ENCODE data around the gene ARHGEF25. TPM values are rescaled to one million over a fixed set of nuclear protein-coding genes. Genes with fewer than 3 reads are reported as not detected.
"Not testable (repeated sequence)": the region's sequence is repeated elsewhere in the genome, so short reads cannot be mapped to it uniquely, and the experiment has no call there.

Gene ARHGEF25
- 0.60 and 1.5 TPM in 2 replicates for total RNA-seq

- peaks cover 41% of the 10 kb centered on the region for H3K27me3 Mint-ChIP-seq (ENCODE audit: insufficient read depth)
- no peaks in the 10 kb centered on the region for H3K9me3 Mint-ChIP-seq
- H3K36me3 Mint-ChIP-seq (ENCODE audit: low read depth) = peaks cover 2% of the 10 kb centered on the region
- H3K4me1 Mint-ChIP-seq (ENCODE audit: low read depth) = peaks cover 5% of the 10 kb centered on the region
- H3K27ac Mint-ChIP-seq = peak within 1 kb of the TSS; percentile 43
- peak within 1 kb of the TSS; percentile 75 for H3K4me3 Mint-ChIP-seq
- intact Hi-C loops (cut with micrococcal nuclease) = loop anchor here (1.0 to 5.0 kb wide), 3 partner anchors 10 to 131 kb away; partner anchors contain the start of gene KIF5A
- DNase-seq (ENCODE audit: low spot score) = no peak
Observed at GRCh38 chr12:57611108-57611826, at the start of gene ARHGEF25. ARHGEF25 (plus strand) TSS chr12:57611435; CDS start chr12:57611895, 460 bp downstream.

DNA sequence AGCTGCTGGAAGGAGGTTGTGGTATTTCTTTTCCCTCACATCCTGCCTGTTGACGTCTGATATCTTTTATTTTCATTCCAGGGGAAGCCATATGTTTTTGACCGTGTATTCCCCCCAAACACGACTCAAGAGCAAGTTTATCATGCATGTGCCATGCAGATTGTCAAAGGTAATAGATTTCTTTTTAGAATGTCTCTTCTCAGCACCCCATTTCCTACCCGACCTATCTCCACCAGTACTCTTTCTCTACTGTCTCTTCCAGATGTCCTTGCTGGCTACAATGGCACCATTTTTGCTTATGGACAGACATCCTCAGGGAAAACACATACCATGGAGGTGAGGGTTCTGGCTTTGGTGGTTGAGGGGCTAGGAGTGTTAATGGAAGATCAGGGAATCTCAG is 47.9 kb upstream of the ARHGEF25 start:
- Mint-ChIP-seq H3K27ac (no peak overlapping the region), H3K9me3 (no peaks in the 10 kb centered on the region), H3K36me3 (ENCODE audit: low read depth) (no peaks in the 10 kb centered on the region), H3K4me1 (ENCODE audit: low read depth) (no peaks in the 10 kb centered on the region), H3K4me3 (no peak overlapping the region), H3K27me3 (ENCODE audit: insufficient read depth) (peaks cover 12% of the 10 kb centered on the region)
- intact Hi-C loops (cut with micrococcal nuclease) = no loop called here
- DNase-seq (ENCODE audit: low spot score) = no peak

GRCh38 chr12:57564178-57564740 is 47.0 kb upstream of the ARHGEF25 start:
- Mint-ChIP-seq H3K36me3 (ENCODE audit: low read depth) (no peaks in the 10 kb centered on the region), H3K27me3 (ENCODE audit: insufficient read depth) (peaks cover 12% of the 10 kb centered on the region), H3K4me3 (no peak overlapping the region), H3K9me3 (no peaks in the 10 kb centered on the region), H3K4me1 (ENCODE audit: low read depth) (no peaks in the 10 kb centered on the region), H3K27ac (no peak overlapping the region)
- DNase-seq (ENCODE audit: low spot score) = no peak
- intact Hi-C loops (cut with micrococcal nuclease) = no loop called here

GRCh38 chr12:57568838-57569237 is 42.4 kb upstream of the ARHGEF25 start:
- intact Hi-C loops (cut with micrococcal nuclease) = no loop called here
- Mint-ChIP-seq H3K4me1 (ENCODE audit: low read depth) (no peaks in the 10 kb centered on the region), H3K4me3 (no peak overlapping the region), H3K27me3 (ENCODE audit: insufficient read depth) (peaks cover 3% of the 10 kb centered on the region), H3K36me3 (ENCODE audit: low read depth) (no peaks in the 10 kb centered on the region), H3K9me3 (no peaks in the 10 kb centered on the region), H3K27ac (no peak overlapping the region)
- no peak for DNase-seq (ENCODE audit: low spot score)

DNA sequence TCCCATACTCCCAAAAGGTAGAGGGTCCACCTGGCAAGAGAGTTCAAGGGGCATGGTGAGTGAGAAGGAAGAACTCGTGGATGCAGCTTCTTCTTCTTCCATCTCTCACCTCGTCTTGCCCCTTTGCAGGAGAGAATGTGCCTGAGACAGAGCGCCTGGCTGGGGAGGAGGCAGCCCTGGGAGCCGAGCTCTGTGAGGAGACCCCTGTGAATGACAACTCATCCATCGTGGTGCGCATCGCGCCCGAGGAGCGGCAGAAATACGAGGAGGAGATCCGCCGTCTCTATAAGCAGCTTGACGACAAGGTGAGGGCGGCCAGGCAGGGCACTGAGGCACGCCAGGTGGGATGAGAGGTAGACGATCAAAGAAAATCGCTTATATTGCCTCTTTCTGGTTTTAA is 41.4 kb upstream of the ARHGEF25 start:
- no peak overlapping the region for H3K27ac Mint-ChIP-seq
- no peaks in the 10 kb centered on the region for H3K4me1 Mint-ChIP-seq (ENCODE audit: low read depth)
- H3K27me3 Mint-ChIP-seq (ENCODE audit: insufficient read depth) = peaks cover under 1% of the 10 kb centered on the region

GRCh38 chr12:57570438-57570837 is 40.8 kb upstream of the ARHGEF25 start:
- intact Hi-C loops (cut with micrococcal nuclease); DNase-seq (ENCODE audit: low spot score); H3K27ac Mint-ChIP-seq; H3K4me3 Mint-ChIP-seq; H3K27me3 Mint-ChIP-seq (ENCODE audit: insufficient read depth); H3K9me3 Mint-ChIP-seq; H3K36me3 Mint-ChIP-seq (ENCODE audit: low read depth); H3K4me1 Mint-ChIP-seq (ENCODE audit: low read depth): not testable (repeated sequence)

More for the DNA sequence above, 41.4 kb upstream of the ARHGEF25 start:
- Mint-ChIP-seq H3K36me3 (ENCODE audit: low read depth) (no peaks in the 10 kb centered on the region), H3K9me3 (no peaks in the 10 kb centered on the region), H3K4me3 (no peak overlapping the region)
- DNase-seq (ENCODE audit: low spot score) = no peak
- intact Hi-C loops (cut with micrococcal nuclease) = no loop called here

DNA sequence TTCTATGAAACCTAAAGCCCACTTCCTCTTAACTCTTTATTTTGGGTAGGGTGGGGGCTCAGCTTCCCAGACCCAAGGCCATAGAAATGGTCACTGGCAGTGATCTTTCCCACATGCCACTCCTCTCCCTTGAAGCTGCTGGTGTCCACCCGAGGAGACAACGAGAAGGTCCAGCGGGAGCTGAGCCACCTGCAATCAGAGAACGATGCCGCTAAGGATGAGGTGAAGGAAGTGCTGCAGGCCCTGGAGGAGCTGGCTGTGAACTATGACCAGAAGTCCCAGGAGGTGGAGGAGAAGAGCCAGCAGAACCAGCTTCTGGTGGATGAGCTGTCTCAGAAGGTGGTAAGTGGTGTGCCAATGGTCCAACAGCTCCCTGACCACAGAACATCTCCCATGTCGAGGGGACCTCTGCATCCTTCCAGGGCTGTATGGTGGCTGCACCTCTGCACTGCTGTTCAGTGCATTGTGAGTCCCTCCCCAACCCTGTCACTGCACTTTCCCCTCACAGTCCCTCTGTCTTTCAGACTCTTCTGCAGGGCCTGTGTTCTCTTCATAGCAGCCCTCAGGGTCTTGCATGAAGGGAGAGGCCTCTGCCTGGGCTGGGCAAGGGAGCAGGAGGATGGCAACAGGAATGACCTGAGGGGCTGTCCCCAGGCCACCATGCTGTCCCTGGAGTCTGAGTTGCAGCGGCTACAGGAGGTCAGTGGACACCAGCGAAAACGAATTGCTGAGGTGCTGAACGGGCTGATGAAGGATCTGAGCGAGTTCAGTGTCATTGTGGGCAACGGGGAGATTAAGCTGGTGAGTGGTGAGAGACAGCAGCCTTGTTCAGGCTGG is 39.1 kb upstream of the ARHGEF25 start:
- Mint-ChIP-seq H3K4me3 (no peak overlapping the region), H3K4me1 (ENCODE audit: low read depth) (no peaks in the 10 kb centered on the region), H3K27ac (no peak overlapping the region), H3K27me3 (ENCODE audit: insufficient read depth) (no peaks in the 10 kb centered on the region), H3K9me3 (no peaks in the 10 kb centered on the region), H3K36me3 (ENCODE audit: low read depth) (peaks cover 2% of the 10 kb centered on the region)
- no peak for DNase-seq (ENCODE audit: low spot score)
- intact Hi-C loops (cut with micrococcal nuclease) = no loop called here

- no peak for DNase-seq (ENCODE audit: low spot score)
Observed at GRCh38 chr12:57574795-57575194, 36.4 kb upstream of the ARHGEF25 start.

DNA sequence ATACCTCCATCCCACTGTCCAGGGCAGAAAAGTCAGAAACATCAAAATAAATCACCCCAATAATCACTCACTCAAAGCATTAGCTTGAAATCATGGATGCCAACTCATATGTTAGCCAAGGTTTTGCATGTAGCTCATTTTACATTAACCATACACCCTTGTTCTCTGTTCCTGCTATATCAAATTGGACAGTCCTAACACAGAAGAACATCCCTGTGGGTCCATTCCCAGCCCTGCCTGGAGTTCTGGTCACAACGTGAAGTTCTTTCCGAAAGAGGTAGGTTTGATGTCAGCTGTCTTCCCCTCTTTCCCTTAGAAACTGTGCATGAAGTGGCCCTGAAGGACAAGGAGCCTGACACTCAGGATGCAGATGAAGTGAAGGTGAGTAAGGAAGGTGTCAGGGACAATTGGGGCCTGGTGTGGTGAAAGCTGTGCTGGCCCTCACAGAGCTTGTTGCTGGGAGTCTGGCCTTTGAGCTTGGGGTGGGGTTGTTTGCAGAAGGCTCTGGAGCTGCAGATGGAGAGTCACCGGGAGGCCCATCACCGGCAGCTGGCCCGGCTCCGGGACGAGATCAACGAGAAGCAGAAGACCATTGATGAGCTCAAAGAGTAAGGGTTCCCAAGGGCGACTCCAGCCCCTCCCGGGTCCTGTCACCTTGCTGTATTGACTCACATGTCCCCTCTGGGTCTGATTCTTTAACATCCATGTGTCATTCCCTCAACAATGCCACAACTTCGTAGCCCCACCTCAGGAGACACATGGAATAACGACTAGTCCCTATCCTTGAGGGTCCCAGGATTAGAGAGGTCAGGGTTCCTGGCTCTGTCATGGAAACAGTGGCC is 35.2 kb upstream of the ARHGEF25 start:
- intact Hi-C loops (cut with micrococcal nuclease) = no loop called here
- Mint-ChIP-seq H3K9me3 (no peaks in the 10 kb centered on the region), H3K27me3 (ENCODE audit: insufficient read depth) (peaks cover 2% of the 10 kb centered on the region), H3K4me1 (ENCODE audit: low read depth) (no peaks in the 10 kb centered on the region), H3K4me3 (no peak overlapping the region), H3K27ac (no peak overlapping the region), H3K36me3 (ENCODE audit: low read depth) (peaks cover 3% of the 10 kb centered on the region)
- DNase-seq (ENCODE audit: low spot score) = no peak

More at GRCh38 chr12:57574795-57575194, 36.4 kb upstream of the ARHGEF25 start:
- no peak overlapping the region for H3K27ac Mint-ChIP-seq
- H3K4me3 Mint-ChIP-seq = no peak overlapping the region
- no peaks in the 10 kb centered on the region for H3K9me3 Mint-ChIP-seq
- H3K27me3 Mint-ChIP-seq (ENCODE audit: insufficient read depth) = peaks cover 2% of the 10 kb centered on the region
- intact Hi-C loops (cut with micrococcal nuclease) = no loop called here
- H3K36me3 Mint-ChIP-seq (ENCODE audit: low read depth) = peaks cover 3% of the 10 kb centered on the region
- no peaks in the 10 kb centered on the region for H3K4me1 Mint-ChIP-seq (ENCODE audit: low read depth)

DNA sequence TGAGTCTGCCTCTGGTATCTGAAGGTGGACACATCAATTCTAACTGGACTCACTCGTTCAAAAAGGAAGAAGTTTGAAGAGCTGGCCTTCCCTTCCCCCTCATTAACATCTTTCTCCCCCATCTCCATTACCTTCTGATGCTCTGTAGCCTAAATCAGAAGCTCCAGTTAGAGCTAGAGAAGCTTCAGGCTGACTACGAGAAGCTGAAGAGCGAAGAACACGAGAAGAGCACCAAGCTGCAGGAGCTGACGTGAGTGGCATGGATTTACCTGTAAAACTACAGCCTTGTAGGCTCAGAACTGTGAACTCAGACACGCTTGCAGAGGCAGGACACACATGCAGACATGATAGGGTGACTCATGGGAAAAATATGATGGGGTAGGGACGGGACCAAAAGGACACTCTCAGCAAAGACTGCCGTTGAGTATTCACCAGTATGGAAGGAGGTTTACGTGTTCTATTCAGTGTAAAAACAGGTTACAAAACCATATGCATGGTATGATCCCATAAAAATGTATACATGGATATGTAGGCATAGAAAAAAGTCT is 34.5 kb upstream of the ARHGEF25 start:
- Mint-ChIP-seq H3K4me1 (ENCODE audit: low read depth) (no peaks in the 10 kb centered on the region), H3K36me3 (ENCODE audit: low read depth) (peaks cover 3% of the 10 kb centered on the region), H3K27me3 (ENCODE audit: insufficient read depth) (peaks cover 2% of the 10 kb centered on the region), H3K4me3 (no peak overlapping the region), H3K27ac (no peak overlapping the region), H3K9me3 (no peaks in the 10 kb centered on the region)
- intact Hi-C loops (cut with micrococcal nuclease) = no loop called here
- DNase-seq (ENCODE audit: low spot score) = no peak

DNA sequence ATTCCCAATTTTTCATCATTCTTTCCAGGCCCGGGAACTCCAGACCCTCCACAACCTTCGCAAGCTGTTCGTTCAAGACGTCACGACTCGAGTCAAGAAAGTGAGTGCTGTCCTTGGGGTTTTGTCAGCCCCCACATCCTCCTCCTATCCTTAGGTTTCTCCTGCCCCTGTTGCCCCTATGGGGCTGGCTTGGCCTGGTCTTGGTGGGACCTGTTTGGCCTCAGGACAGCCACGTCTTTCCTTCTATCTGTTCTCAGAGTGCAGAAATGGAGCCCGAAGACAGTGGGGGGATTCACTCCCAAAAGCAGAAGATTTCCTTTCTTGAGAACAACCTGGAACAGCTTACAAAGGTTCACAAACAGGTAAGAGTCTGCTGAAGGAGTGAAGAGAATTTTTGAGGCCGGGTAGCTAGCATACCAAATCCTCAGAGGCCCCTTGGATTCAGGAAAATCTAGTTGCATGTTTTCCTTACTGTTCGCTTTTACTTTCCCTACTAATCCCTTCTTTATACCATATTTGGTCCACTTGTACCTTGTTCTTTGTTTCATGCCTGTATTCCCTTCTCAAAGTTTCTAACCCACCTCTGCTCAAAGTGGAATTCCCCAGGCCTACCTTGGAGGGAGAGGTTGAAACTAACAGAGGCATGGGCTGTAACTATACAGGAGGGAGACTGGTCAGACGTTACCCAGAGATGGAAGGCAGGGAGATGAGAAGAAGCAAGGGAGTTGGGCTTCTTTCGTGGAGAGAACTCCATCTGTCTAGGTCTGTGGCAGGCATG is 33.1 kb upstream of the ARHGEF25 start:
- DNase-seq (ENCODE audit: low spot score) = no peak
- Mint-ChIP-seq H3K9me3 (no peaks in the 10 kb centered on the region), H3K4me3 (no peak overlapping the region), H3K27ac (no peak overlapping the region), H3K4me1 (ENCODE audit: low read depth) (peaks cover 2% of the 10 kb centered on the region), H3K36me3 (ENCODE audit: low read depth) (peaks cover 3% of the 10 kb centered on the region), H3K27me3 (ENCODE audit: insufficient read depth) (peaks cover 2% of the 10 kb centered on the region)
- intact Hi-C loops (cut with micrococcal nuclease) = no loop called here

- Mint-ChIP-seq H3K9me3 (no peaks in the 10 kb centered on the region), H3K4me1 (ENCODE audit: low read depth) (peaks cover 7% of the 10 kb centered on the region), H3K27ac (no peak overlapping the region), H3K4me3 (no peak overlapping the region), H3K36me3 (ENCODE audit: low read depth) (peaks cover 3% of the 10 kb centered on the region), H3K27me3 (ENCODE audit: insufficient read depth) (peaks cover 5% of the 10 kb centered on the region)
- DNase-seq (ENCODE audit: low spot score) = no peak
- intact Hi-C loops (cut with micrococcal nuclease) = no loop called here
Observed at GRCh38 chr12:57579011-57579410, 32.2 kb upstream of the ARHGEF25 start.

Data from activated T-helper 1 cell treated with anti-CD3 and anti-CD28 coated beads, Interleukin-12 subunit alpha, Interleukin-12 subunit beta, Interleukin-2, Interleukin-4 antibody, amounts not matched to agents 30 ng/mL and 10 ng/mL and 1 ng/mL, durations not matched to agents 14 hours and 24 hours and 36 hours (primary cell).